Neural cell (in vitro differentiated cells): ENCODE results near the gene HOXD3. TPM values are rescaled to one million over a fixed set of nuclear protein-coding genes. Genes with fewer than 3 reads are reported as not detected.

Experiments used
- H2AFZ ChIP-seq: fragments of 200-600, 300-800 bp; sonication (generic), shearing (Covaris generic); 2 replicates; pipeline ENCODE4 v1.6.0; 2014; ENCODE audit warnings: low read depth, mild to moderate bottlenecking, antibody characterized with exemption, low read length, moderate library complexity
- H3F3A ChIP-seq: fragments of 200-600 bp; shearing (Covaris generic); 2 replicates; pipeline ENCODE4 v1.6.1; 2016; ENCODE audit warnings: mild to moderate bottlenecking, moderate library complexity, mixed read lengths, antibody characterized with exemption, low read length; ENCODE audit not compliant: insufficient read depth, poor library complexity, severe bottlenecking
- H3K27ac ChIP-seq: fragments of 200-600, 300-800 bp; sonication (generic), shearing (Covaris generic); 2 replicates; pipeline ENCODE4 v1.5.1; 2014; ENCODE audit warnings: mild to moderate bottlenecking, low read length, moderate library complexity
- H3K27me3 ChIP-seq: fragments of 300-800, 200-600 bp; sonication (generic), shearing (Covaris generic); 2 replicates; pipeline ENCODE4 v1.6.0; 2014; ENCODE audit warnings: mild to moderate bottlenecking, low read depth, low read length, moderate library complexity; ENCODE audit not compliant: insufficient read depth
- H3K36me3 ChIP-seq: fragments of 300-800, 200-600 bp; sonication (generic), shearing (Covaris generic); 2 replicates; pipeline ENCODE4 v1.5.1; 2014; ENCODE audit warnings: mild to moderate bottlenecking, antibody characterized with exemption, low read length, moderate library complexity; ENCODE audit not compliant: insufficient read depth
- H3K4me2 ChIP-seq: fragments of 300-800, 200-600 bp; sonication (generic), shearing (Covaris generic); 2 replicates; pipeline ENCODE4 v1.6.0; 2014; ENCODE audit warnings: mild to moderate bottlenecking, low read length
- H3K4me3 ChIP-seq: fragments of 300-800, 200-600 bp; sonication (generic), shearing (Covaris generic); 2 replicates; pipeline ENCODE4 v1.5.1; 2014; ENCODE audit warnings: mild to moderate bottlenecking, low read length, moderate library complexity
- H3K79me2 ChIP-seq: fragments of 200-600 bp; shearing (Covaris generic); replicated peaks from 2 replicates; pipeline ENCODE4 v1.6.0; 2014; ENCODE audit warnings: mild to moderate bottlenecking, low read length, moderate library complexity; ENCODE audit not compliant: insufficient read depth
- H3K9ac ChIP-seq: fragments of 300-800, 200-600 bp; sonication (generic), shearing (Covaris generic); 2 replicates; pipeline ENCODE4 v1.6.1; 2016; ENCODE audit warnings: mild to moderate bottlenecking, low read length, mixed read lengths
- H3K9me2 ChIP-seq: fragments of 200-600 bp; shearing (Covaris generic); 2 replicates; pipeline ENCODE4 v1.6.1; 2016; ENCODE audit warnings: mild to moderate bottlenecking, low read length, mixed read lengths; ENCODE audit not compliant: insufficient read depth
- H3K9me3 ChIP-seq: fragments of 200-600, 300-800 bp; sonication (generic), shearing (Covaris generic); 2 replicates; pipeline ENCODE4 v1.6.1; 2016; ENCODE audit warnings: mild to moderate bottlenecking, mixed run types, low read length, moderate library complexity, mixed read lengths
- H4K20me1 ChIP-seq: fragments of 200-600 bp; shearing (Covaris generic); 2 replicates; pipeline ENCODE4 v1.6.1; 2016; ENCODE audit warnings: mild to moderate bottlenecking, mixed run types; ENCODE audit not compliant: insufficient read depth
- EP300 ChIP-seq: fragments of 450-650 bp; conservative IDR thresholded peaks from 2 replicates; pipeline ENCODE4 v1.6.1; 2014; ENCODE audit warnings: antibody characterized with exemption, mild to moderate bottlenecking, moderate library complexity; ENCODE audit not compliant: poor library complexity, severe bottlenecking
- EZH2 ChIP-seq: fragments of 200-600, 300-800 bp; shearing (Covaris generic), sonication (generic); IDR thresholded peaks from 2 replicates; pipeline ENCODE4 v1.6.1; 2014; ENCODE audit warnings: antibody characterized with exemption, low read length, borderline replicate concordance, mild to moderate bottlenecking; ENCODE audit not compliant: insufficient read depth, poor library complexity, severe bottlenecking
- MXI1 ChIP-seq: fragments of 450-650 bp; conservative IDR thresholded peaks from 2 replicates; pipeline ENCODE4 v1.6.1; 2014; ENCODE audit warnings: antibody characterized with exemption, mild to moderate bottlenecking; ENCODE audit not compliant: poor library complexity, severe bottlenecking
- POLR2AphosphoS5 ChIP-seq: IDR thresholded peaks from 2 replicates; pipeline ENCODE4 v1.6.1; 2012
- RAD21 ChIP-seq: fragments of 450-650 bp; conservative IDR thresholded peaks from 2 replicates; pipeline ENCODE4 v1.6.1; 2014; ENCODE audit warnings: antibody characterized with exemption, mild to moderate bottlenecking, moderate library complexity
- SMC3 ChIP-seq: fragments of 450-650 bp; conservative IDR thresholded peaks from 2 replicates; pipeline ENCODE4 v1.6.1; 2014; ENCODE audit warnings: antibody characterized with exemption, mild to moderate bottlenecking, moderate library complexity; ENCODE audit not compliant: poor library complexity
- TAF1 ChIP-seq: IDR thresholded peaks from 2 replicates; pipeline ENCODE4 v1.6.1; 2012; ENCODE audit warnings: low read depth
- polyA plus RNA-seq: library from polyadenylated mRNA; depleted of rRNA; stranded (reverse); fragments of >200 nt; gene quantifications from 2 replicates; pipeline ENCODE4 v1.2.3, GENCODE V29; 2014
- TF ChIP-seq, protein P1 (sequence below): fragments of 450-650 bp; IDR thresholded peaks from 2 replicates; pipeline ENCODE4 v1.5.1; 2014; ENCODE audit warnings: antibody characterized with exemption, mild to moderate bottlenecking, moderate library complexity; ENCODE audit not compliant: poor library complexity, severe bottlenecking
- TF ChIP-seq, protein P2 (sequence below): IDR thresholded peaks from 2 replicates; pipeline ENCODE4 v1.6.1; 2012; ENCODE audit warnings: borderline replicate concordance

HOXD3 gene
- polyA plus RNA-seq, 1 donor from 2014 or later, result not detected

DNA sequence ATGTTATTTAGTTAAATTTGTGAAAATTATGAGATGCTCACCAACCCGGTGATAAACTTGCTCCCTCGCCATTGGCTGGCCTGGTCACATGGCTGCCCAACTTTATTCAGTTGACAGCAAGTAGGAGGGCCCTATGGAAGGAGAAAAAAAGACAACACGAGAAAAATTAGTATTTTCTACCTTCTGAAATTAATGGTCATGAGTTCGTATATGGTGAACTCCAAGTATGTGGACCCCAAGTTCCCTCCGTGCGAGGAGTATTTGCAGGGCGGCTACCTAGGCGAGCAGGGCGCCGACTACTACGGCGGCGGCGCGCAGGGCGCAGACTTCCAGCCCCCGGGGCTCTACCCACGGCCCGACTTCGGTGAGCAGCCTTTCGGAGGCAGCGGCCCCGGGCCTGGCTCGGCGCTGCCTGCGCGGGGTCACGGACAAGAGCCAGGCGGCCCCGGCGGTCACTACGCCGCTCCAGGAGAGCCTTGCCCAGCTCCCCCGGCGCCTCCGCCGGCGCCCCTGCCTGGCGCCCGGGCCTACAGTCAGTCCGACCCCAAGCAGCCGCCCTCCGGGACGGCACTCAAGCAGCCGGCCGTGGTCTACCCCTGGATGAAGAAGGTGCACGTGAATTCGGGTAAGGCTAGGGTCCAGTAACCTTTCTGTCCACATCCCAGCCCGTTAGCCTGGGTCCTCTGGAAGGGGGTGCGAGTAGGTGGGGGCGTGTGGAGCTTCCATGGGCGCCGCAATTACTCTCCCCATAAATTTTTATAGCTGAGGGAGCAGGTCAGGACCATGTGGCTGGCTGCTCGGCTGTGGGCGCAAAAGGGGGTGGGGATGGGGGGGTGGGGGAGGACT is 5.4 kb upstream of the HOXD3 start, which contains the start of gene HOXD4:
TSS of gene HOXD4 (plus strand) at position 109 of the 846 bp plus-strand sequence. CDS start at position 193, 84 bp downstream.
- H3F3A ChIP-seq, result no peaks in the 10 kb centered on the region
- no peaks in the 10 kb centered on the region for H3K79me2 ChIP-seq
- H3K27ac ChIP-seq, result no peak within 1 kb of the TSS
- TF ChIP-seq TAF1 (no peak), EP300 (no peak), MXI1 (no peak), SMC3 (no peak), EZH2 (no peak), POLR2AphosphoS5 (no peak), RAD21 (no peak)
- TF ChIP-seq, protein P1, sequence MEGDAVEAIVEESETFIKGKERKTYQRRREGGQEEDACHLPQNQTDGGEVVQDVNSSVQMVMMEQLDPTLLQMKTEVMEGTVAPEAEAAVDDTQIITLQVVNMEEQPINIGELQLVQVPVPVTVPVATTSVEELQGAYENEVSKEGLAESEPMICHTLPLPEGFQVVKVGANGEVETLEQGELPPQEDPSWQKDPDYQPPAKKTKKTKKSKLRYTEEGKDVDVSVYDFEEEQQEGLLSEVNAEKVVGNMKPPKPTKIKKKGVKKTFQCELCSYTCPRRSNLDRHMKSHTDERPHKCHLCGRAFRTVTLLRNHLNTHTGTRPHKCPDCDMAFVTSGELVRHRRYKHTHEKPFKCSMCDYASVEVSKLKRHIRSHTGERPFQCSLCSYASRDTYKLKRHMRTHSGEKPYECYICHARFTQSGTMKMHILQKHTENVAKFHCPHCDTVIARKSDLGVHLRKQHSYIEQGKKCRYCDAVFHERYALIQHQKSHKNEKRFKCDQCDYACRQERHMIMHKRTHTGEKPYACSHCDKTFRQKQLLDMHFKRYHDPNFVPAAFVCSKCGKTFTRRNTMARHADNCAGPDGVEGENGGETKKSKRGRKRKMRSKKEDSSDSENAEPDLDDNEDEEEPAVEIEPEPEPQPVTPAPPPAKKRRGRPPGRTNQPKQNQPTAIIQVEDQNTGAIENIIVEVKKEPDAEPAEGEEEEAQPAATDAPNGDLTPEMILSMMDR, result no peak
- TF ChIP-seq, protein P2, sequence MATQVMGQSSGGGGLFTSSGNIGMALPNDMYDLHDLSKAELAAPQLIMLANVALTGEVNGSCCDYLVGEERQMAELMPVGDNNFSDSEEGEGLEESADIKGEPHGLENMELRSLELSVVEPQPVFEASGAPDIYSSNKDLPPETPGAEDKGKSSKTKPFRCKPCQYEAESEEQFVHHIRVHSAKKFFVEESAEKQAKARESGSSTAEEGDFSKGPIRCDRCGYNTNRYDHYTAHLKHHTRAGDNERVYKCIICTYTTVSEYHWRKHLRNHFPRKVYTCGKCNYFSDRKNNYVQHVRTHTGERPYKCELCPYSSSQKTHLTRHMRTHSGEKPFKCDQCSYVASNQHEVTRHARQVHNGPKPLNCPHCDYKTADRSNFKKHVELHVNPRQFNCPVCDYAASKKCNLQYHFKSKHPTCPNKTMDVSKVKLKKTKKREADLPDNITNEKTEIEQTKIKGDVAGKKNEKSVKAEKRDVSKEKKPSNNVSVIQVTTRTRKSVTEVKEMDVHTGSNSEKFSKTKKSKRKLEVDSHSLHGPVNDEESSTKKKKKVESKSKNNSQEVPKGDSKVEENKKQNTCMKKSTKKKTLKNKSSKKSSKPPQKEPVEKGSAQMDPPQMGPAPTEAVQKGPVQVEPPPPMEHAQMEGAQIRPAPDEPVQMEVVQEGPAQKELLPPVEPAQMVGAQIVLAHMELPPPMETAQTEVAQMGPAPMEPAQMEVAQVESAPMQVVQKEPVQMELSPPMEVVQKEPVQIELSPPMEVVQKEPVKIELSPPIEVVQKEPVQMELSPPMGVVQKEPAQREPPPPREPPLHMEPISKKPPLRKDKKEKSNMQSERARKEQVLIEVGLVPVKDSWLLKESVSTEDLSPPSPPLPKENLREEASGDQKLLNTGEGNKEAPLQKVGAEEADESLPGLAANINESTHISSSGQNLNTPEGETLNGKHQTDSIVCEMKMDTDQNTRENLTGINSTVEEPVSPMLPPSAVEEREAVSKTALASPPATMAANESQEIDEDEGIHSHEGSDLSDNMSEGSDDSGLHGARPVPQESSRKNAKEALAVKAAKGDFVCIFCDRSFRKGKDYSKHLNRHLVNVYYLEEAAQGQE, result no peak
- H3K4me3 ChIP-seq, result no peak within 1 kb of the TSS
- H3K9me3 ChIP-seq, result peaks cover 12% of the 10 kb centered on the region
- H3K9me2 ChIP-seq, result no peaks in the 10 kb centered on the region
- no peak within 1 kb of the TSS for H3K4me2 ChIP-seq
- no peak within 1 kb of the TSS for H2AFZ ChIP-seq
- no peaks in the 10 kb centered on the region for H3K36me3 ChIP-seq
- H3K9ac ChIP-seq, result no peak within 1 kb of the TSS
- peaks cover 100% of the 10 kb centered on the region for H3K27me3 ChIP-seq
- no peaks in the 10 kb centered on the region for H4K20me1 ChIP-seq

DNA sequence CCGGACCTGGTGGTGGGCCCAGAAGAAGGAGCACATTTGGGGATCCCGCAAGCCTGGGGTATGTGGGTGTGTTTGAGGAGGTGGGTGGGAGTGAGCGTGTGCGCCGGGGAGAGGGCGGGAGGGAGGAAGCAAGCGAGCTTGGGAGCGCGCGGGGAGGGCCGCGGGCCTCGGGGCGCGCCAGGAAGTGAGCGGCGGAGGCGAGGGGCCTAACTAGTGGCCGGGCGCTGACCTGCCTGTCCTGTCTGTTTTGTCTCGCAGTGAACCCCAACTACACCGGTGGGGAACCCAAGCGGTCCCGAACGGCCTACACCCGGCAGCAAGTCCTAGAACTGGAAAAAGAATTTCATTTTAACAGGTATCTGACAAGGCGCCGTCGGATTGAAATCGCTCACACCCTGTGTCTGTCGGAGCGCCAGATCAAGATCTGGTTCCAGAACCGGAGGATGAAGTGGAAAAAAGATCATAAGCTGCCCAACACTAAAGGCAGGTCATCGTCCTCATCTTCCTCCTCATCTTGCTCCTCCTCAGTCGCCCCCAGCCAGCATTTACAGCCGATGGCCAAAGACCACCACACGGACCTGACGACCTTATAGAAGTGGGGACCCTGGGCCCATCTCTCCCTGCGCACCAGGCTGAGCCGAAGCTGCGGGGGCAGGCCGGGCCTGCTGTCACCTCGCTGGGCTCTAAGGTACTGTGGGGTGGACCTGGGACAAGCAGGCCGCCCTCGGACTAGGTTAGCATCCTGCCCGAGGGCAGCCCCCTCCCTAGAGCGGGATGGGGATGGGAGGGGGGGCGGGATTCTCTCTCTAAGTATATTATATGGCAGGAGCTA is 4.5 kb upstream of the HOXD3 start:
- Histone ChIP-seq H3K79me2 (no peaks in the 10 kb centered on the region), H3K27ac (no peak overlapping the region), H3K9ac (no peak overlapping the region), H3F3A (no peaks in the 10 kb centered on the region), H3K4me3 (no peak overlapping the region), H3K9me3 (peaks cover 12% of the 10 kb centered on the region), H3K4me2 (no peak overlapping the region), H2AFZ (no peak overlapping the region), H3K27me3 (peaks cover 100% of the 10 kb centered on the region), H4K20me1 (no peaks in the 10 kb centered on the region), H3K36me3 (no peaks in the 10 kb centered on the region), H3K9me2 (no peaks in the 10 kb centered on the region)
- peak; percentile 84 for TF ChIP-seq EZH2
- no peak for TF ChIP-seq SMC3
